Epithelial cell of prostate (primary cell): ENCODE data around the gene OR10K2.
"Not testable (repeated sequence)": the region's sequence is repeated elsewhere in the genome, so short reads cannot be mapped to it uniquely, and the experiment has no call there.

Experiments
- DNase-seq: peaks from one replicate; pipeline ENCODE4 v3.0.0-alpha.2; 2011; ENCODE audit warnings: low read depth, low spot score
- H3K27ac ChIP-seq: fragments of 450-650 bp; 2 replicates; pipeline ENCODE4 v1.5.1; 2017; ENCODE audit warnings: mild to moderate bottlenecking

The OR10K2 gene

DNA sequence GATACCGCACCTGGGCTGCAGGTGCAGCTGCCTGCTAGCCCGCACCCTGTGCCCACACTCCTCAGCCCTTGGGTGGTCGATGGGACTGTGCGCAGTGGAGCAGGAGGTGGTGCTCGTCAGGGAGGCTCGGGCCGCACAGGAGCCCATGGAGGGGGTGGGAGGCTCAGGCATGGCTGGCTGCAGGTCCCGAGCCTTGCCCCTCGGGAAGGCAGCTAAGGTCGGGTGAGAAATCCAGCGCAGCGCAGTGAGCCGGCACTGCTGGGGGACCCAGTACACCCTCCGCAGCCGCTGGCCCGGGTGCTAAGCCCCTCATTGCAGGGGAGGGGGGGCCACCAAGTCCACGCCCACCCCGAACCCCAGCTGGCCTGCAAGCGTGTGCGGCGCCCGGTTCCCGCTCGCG is 51.9 kb downstream of the OR10K2 start:
- not testable (repeated sequence) for DNase-seq, H3K27ac ChIP-seq

DNA sequence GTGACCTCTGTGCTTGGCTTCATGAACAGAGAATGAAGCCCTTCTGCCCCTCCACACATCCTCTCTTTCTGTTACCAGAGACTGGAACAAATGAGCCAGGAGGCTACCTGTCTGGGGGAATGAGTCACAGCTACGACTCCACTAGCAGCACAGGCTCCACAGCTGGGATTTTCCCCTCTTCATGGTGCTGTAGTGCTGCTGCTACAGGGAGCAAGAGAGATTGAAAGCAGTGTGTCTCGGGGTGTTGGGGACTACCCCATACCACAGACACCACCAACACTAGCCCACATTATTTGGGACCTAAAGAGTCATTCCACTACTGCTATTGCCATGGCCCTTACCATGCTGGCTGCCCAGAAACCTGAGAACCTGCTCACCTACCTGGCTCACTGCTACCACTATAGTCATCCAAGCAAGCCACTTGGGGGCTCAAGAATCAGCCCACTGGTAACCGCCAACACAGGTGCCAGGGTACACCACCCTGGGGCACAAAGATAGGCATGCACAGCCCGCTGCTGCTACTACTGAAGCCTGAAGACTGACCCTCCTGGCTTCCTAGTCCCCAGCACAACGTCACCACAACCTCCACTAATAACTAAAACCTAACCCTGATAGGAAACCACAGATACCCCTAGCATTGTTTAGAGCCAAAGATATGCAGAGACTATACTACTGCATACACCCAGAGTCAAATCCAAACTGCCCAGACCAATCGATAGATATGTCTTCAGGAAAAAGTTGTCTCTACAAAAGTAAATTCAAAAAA is 54.7 kb downstream of the OR10K2 start:
- DNase-seq = no peak
- no peak overlapping the region for H3K27ac ChIP-seq
